Osteocyte (in vitro differentiated cells): ENCODE measurements around the gene EXOC6B. TPM values are rescaled to one million over a fixed set of nuclear protein-coding genes. Genes with fewer than 3 reads are reported as not detected.
"Not testable (repeated sequence)": the region's sequence is repeated elsewhere in the genome, so short reads cannot be mapped to it uniquely, and the experiment has no call there.

ENCODE experiments used
- DNase-seq: peaks from one replicate; pipeline ENCODE4 v3.0.0; 2021; ENCODE audit warnings: mixed read lengths; ENCODE audit not compliant: unreplicated experiment; ENCODE audit errors: extremely low spot score
- H3K27ac Mint-ChIP-seq: one replicate; pipeline ENCODE4 v1.8.0; 2021; ENCODE audit warnings: mild to moderate bottlenecking, mixed read lengths; ENCODE audit not compliant: unreplicated experiment
- H3K27me3 Mint-ChIP-seq: one replicate; pipeline ENCODE4 v1.8.0; 2021; ENCODE audit warnings: mixed read lengths; ENCODE audit not compliant: unreplicated experiment
- H3K36me3 Mint-ChIP-seq: one replicate; pipeline ENCODE4 v1.8.0; 2021; ENCODE audit warnings: mixed read lengths; ENCODE audit not compliant: unreplicated experiment
- H3K4me1 Mint-ChIP-seq: one replicate; pipeline ENCODE4 v1.8.0; 2021; ENCODE audit warnings: mixed read lengths; ENCODE audit not compliant: unreplicated experiment
- H3K4me3 Mint-ChIP-seq: one replicate; pipeline ENCODE4 v1.8.0; 2021; ENCODE audit warnings: mild to moderate bottlenecking, moderate library complexity, mixed read lengths; ENCODE audit not compliant: unreplicated experiment
- H3K9me3 Mint-ChIP-seq: one replicate; pipeline ENCODE4 v1.8.0; 2021; ENCODE audit warnings: mixed read lengths; ENCODE audit not compliant: unreplicated experiment
- CTCF ChIP-seq: fragments of 200-600 bp; sonication (generic); IDR thresholded peaks from 2 replicates; pipeline ENCODE4 v1.5.0; 2021; ENCODE audit warnings: antibody characterized with exemption, mild to moderate bottlenecking, moderate library complexity
- total RNA-seq: library from RNA; stranded (reverse); gene quantifications from 2 replicates; pipeline ENCODE4 v1.2.1, GENCODE V29; 2021

The EXOC6B gene
- total RNA-seq, 1 donor from 2014 or later, result 33.8 TPM

GRCh38 chr2:72602711-72603110, 223.1 kb downstream of the EXOC6B start:
- no peaks in the 10 kb centered on the region for H3K27me3 Mint-ChIP-seq
- peaks cover 11% of the 10 kb centered on the region for H3K9me3 Mint-ChIP-seq
- peaks cover 23% of the 10 kb centered on the region for H3K4me1 Mint-ChIP-seq
- no peak for DNase-seq
- H3K36me3 Mint-ChIP-seq, result no peaks in the 10 kb centered on the region
- TF ChIP-seq CTCF, result no peak
- no peak overlapping the region for H3K27ac Mint-ChIP-seq
- no peak overlapping the region for H3K4me3 Mint-ChIP-seq

GRCh38 chr2:72602095-72602494, 223.7 kb downstream of the EXOC6B start:
- Mint-ChIP-seq H3K9me3 (peaks cover 8% of the 10 kb centered on the region), H3K36me3 (no peaks in the 10 kb centered on the region), H3K27me3 (no peaks in the 10 kb centered on the region), H3K4me1 (peaks cover 23% of the 10 kb centered on the region), H3K4me3 (no peak overlapping the region), H3K27ac (no peak overlapping the region)
- TF ChIP-seq CTCF, result no peak
- no peak for DNase-seq

GRCh38 chr2:72583836-72584235, 242.0 kb downstream of the EXOC6B start:
- H3K4me3 Mint-ChIP-seq, H3K36me3 Mint-ChIP-seq, DNase-seq, H3K9me3 Mint-ChIP-seq, H3K27ac Mint-ChIP-seq, H3K27me3 Mint-ChIP-seq: not testable (repeated sequence)
- H3K4me1 Mint-ChIP-seq, result peaks cover 13% of the 10 kb centered on the region

GRCh38 chr2:72583376-72583775, 242.5 kb downstream of the EXOC6B start:
- peaks cover 16% of the 10 kb centered on the region for H3K4me1 Mint-ChIP-seq
- H3K4me3 Mint-ChIP-seq, result no peak overlapping the region
- H3K27ac Mint-ChIP-seq, result no peak overlapping the region
- H3K36me3 Mint-ChIP-seq, result no peaks in the 10 kb centered on the region
- TF ChIP-seq CTCF, result no peak
- H3K9me3 Mint-ChIP-seq, result peaks cover 9% of the 10 kb centered on the region
- no peaks in the 10 kb centered on the region for H3K27me3 Mint-ChIP-seq
- DNase-seq, result no peak

GRCh38 chr2:72581560-72582181, 244.2 kb downstream of the EXOC6B start:
- H3K27me3 Mint-ChIP-seq, result no peaks in the 10 kb centered on the region
- DNase-seq, result no peak
- H3K4me1 Mint-ChIP-seq, result peaks cover 23% of the 10 kb centered on the region
- H3K27ac Mint-ChIP-seq, result no peak overlapping the region
- H3K36me3 Mint-ChIP-seq, result no peaks in the 10 kb centered on the region
- TF ChIP-seq CTCF, result no peak
- H3K4me3 Mint-ChIP-seq, result no peak overlapping the region
- H3K9me3 Mint-ChIP-seq, result peaks cover 9% of the 10 kb centered on the region
